GM18502 (cell line): ENCODE measurements around the gene ZFP90.

Experiments
- ATAC-seq: cut with Tn5 transposase; IDR thresholded peaks from one replicate; pipeline ENCODE4 v1.9.1; 2021; ENCODE audit warnings: mild to moderate bottlenecking; ENCODE audit not compliant: unreplicated experiment, poor library complexity

Gene ZFP90

GRCh38 chr16:68574479-68574878, 35.4 kb downstream of the ZFP90 start:
- ATAC-seq = no peak

- ATAC-seq = no peak
Measured at GRCh38 chr16:68575082-68575481, 36.0 kb downstream of the ZFP90 start.

GRCh38 chr16:68577352-68577853, 38.3 kb downstream of the ZFP90 start:
- ATAC-seq = no peak

GRCh38 chr16:68590201-68590994, 51.3 kb downstream of the ZFP90 start:
- no peak for ATAC-seq

- no peak for ATAC-seq
Measured at GRCh38 chr16:68592466-68593337, 53.6 kb downstream of the ZFP90 start.

GRCh38 chr16:68596266-68596665, 57.2 kb downstream of the ZFP90 start:
- ATAC-seq = no peak

GRCh38 chr16:68599586-68599985, 60.5 kb downstream of the ZFP90 start:
- no peak for ATAC-seq

GRCh38 chr16:68605746-68606145, 66.7 kb downstream of the ZFP90 start:
- ATAC-seq = no peak

GRCh38 chr16:68607443-68607842, 68.4 kb downstream of the ZFP90 start:
- no peak for ATAC-seq

GRCh38 chr16:68608330-68608729, 69.2 kb downstream of the ZFP90 start:
- ATAC-seq = no peak

GRCh38 chr16:68612996-68613395, 73.9 kb downstream of the ZFP90 start:
- ATAC-seq = no peak

GRCh38 chr16:68617734-68618133, 78.6 kb downstream of the ZFP90 start:
- ATAC-seq = no peak
